SK-N-SH (cell line): ENCODE data around the gene THOC6. TPM values are rescaled to one million over a fixed set of nuclear protein-coding genes. Genes with fewer than 3 reads are reported as not detected.
A peak's percentile ranks its signal among the peaks of the same experiment; 100 is the strongest.

Experiments
- CTCF ChIA-PET: fragments of 300-600, 350-600 bp; formaldehyde crosslinking; extraction: SDS; loops from one replicate; lab custom pipeline; 2021; lab: Yijun Ruan, JAX
- POLR2A ChIA-PET: fragments of 350-600 bp; sonication (Branson Sonifier 250); formaldehyde crosslinking; extraction: SDS; loops from one replicate; lab custom pipeline; 2020; ENCODE audit warnings: antibody characterized with exemption, inconsistent platforms; lab: Yijun Ruan, JAX
- DNase-seq: peaks from one replicate; pipeline ENCODE4 v3.0.0; 2012
- H2AFZ ChIP-seq: fragments of 200-600 bp; sonication (generic); 2 replicates; pipeline ENCODE4 v1.8.1; 2016; ENCODE audit warnings: antibody characterized with exemption, mild to moderate bottlenecking, low read depth
- H3F3A ChIP-seq: fragments of 200-600 bp; sonication (generic); replicated peaks from 2 replicates; pipeline ENCODE3; 2016; ENCODE audit warnings: antibody characterized with exemption, mild to moderate bottlenecking; ENCODE audit not compliant: insufficient read depth
- H3K27ac ChIP-seq, 2 experiments: fragments of 200-500 bp in 1 of 2; fragments of 200-600 bp in 1 of 2; sonication (Bioruptor generic) in 1 of 2; sonication (generic), shearing (Covaris generic) in 1 of 2; 2 replicates each; pipeline versions ENCODE4 v1.5.1 to v1.6.1; 2014 to 2016; ENCODE audit warnings: low read depth in 2 of 2, inconsistent platforms in 1 of 2, low read length in 1 of 2, mild to moderate bottlenecking in 1 of 2, mixed read lengths in 1 of 2
- H3K27me3 ChIP-seq: fragments of 200-600 bp; sonication (generic), shearing (Covaris generic); 2 replicates; pipeline ENCODE4 v1.6.1; 2016; ENCODE audit warnings: mixed run types; ENCODE audit not compliant: insufficient read depth
- H3K36me3 ChIP-seq, 2 experiments: fragments of 200-500 bp in 1 of 2; fragments of 200-600 bp in 1 of 2; sonication (Bioruptor generic) in 1 of 2; sonication (generic) in 1 of 2; replicated peaks in 1 of 2; 2 replicates each; pipeline versions ENCODE3 to v1.5.1; 2014 to 2016; ENCODE audit warnings: low read length in 1 of 2, mild to moderate bottlenecking in 1 of 2; ENCODE audit not compliant: insufficient read depth in 2 of 2, control insufficient read depth in 1 of 2
- H3K4me1 ChIP-seq, 2 experiments: fragments of 200-500 bp in 1 of 2; fragments of 200-600 bp in 1 of 2; sonication (Bioruptor generic) in 1 of 2; sonication (generic), shearing (Covaris generic) in 1 of 2; 2 replicates each; pipeline versions ENCODE4 v1.5.1 to v1.6.1; 2014 to 2016; ENCODE audit warnings: low read depth in 1 of 2, low read length in 1 of 2, mixed run types in 1 of 2; ENCODE audit not compliant: insufficient read depth in 2 of 2, control insufficient read depth in 1 of 2
- H3K4me2 ChIP-seq: fragments of 200-600 bp; sonication (generic), shearing (Covaris generic); 2 replicates; pipeline ENCODE4 v1.6.1; 2017; ENCODE audit warnings: mixed run types
- H3K4me3 ChIP-seq, 2 experiments: fragments of 200-500 bp in 1 of 2; fragments of 200-600 bp in 1 of 2; sonication (Bioruptor generic) in 1 of 2; sonication (generic), shearing (Covaris generic) in 1 of 2; 2 replicates each; pipeline versions ENCODE4 v1.5.1 to v1.8.1; 2014 to 2016; ENCODE audit warnings: low read depth in 2 of 2, inconsistent platforms in 1 of 2, low read length in 1 of 2, mild to moderate bottlenecking in 1 of 2, mixed read lengths in 1 of 2, moderate library complexity in 1 of 2
- H3K79me2 ChIP-seq: fragments of 200-600 bp; sonication (generic); 2 replicates; pipeline ENCODE4 v1.8.1; 2017; ENCODE audit warnings: mild to moderate bottlenecking; ENCODE audit not compliant: insufficient read depth
- H3K9ac ChIP-seq: fragments of 200-600 bp; sonication (generic); 2 replicates; pipeline ENCODE4 v1.6.1; 2017; ENCODE audit warnings: mixed run types
- H3K9me2 ChIP-seq: fragments of 200-600 bp; sonication (generic); 2 replicates; pipeline ENCODE4 v1.6.1; 2017; ENCODE audit warnings: mixed run types
- H3K9me3 ChIP-seq: fragments of 200-600 bp; sonication (generic); 2 replicates; pipeline ENCODE4 v1.6.1; 2017; ENCODE audit warnings: mixed run types, mild to moderate bottlenecking, moderate library complexity
- H4K20me1 ChIP-seq: fragments of 200-600 bp; sonication (generic); 2 replicates; pipeline ENCODE4 v1.6.1; 2017; ENCODE audit warnings: mild to moderate bottlenecking, mixed run types; ENCODE audit not compliant: insufficient read depth
- CHD2 ChIP-seq: fragments of 150-350 bp; IDR thresholded peaks from 2 replicates; pipeline ENCODE4 v1.6.1; 2018; ENCODE audit warnings: low read length; ENCODE audit not compliant: partially characterized antibody
- ELF1 ChIP-seq: IDR thresholded peaks from 2 replicates; pipeline ENCODE4 v1.4.0; 2012
- FOXJ3 ChIP-seq: sonication (generic); formaldehyde crosslinking; IDR thresholded peaks from 2 replicates; pipeline ENCODE4 v1.5.1; 2020; ENCODE audit warnings: mild to moderate bottlenecking, missing genetic modification reagents
- GABPA ChIP-seq: IDR thresholded peaks from 2 replicates; pipeline ENCODE4 v1.4.0; 2012; ENCODE audit warnings: low read depth, mild to moderate bottlenecking
- GATA2 ChIP-seq: sonication (generic); formaldehyde crosslinking; IDR thresholded peaks from 2 replicates; pipeline ENCODE4 v1.5.0; 2020; ENCODE audit warnings: mild to moderate bottlenecking, missing genetic modification reagents
- MXI1 ChIP-seq: IDR thresholded peaks from 2 replicates; pipeline ENCODE4 v1.6.1; 2012; ENCODE audit warnings: mild to moderate bottlenecking, low read depth, low read length, improper control_type of control experiment
- POLR2AphosphoS5 ChIP-seq: IDR thresholded peaks from 2 replicates; pipeline ENCODE4 v1.6.1; 2012; ENCODE audit warnings: low read depth, low read length
- RAD21 ChIP-seq: IDR thresholded peaks from 2 replicates; pipeline ENCODE4 v1.6.1; 2012; ENCODE audit warnings: mild to moderate bottlenecking, low read length
- RFX5 ChIP-seq: IDR thresholded peaks from 2 replicates; pipeline ENCODE4 v1.6.1; 2012; ENCODE audit warnings: mild to moderate bottlenecking, improper control_type of control experiment, low read length
- RXRA ChIP-seq: IDR thresholded peaks from 2 replicates; pipeline ENCODE4 v1.4.0; 2012; ENCODE audit warnings: low read depth, mild to moderate bottlenecking, borderline replicate concordance
- TAF1 ChIP-seq: IDR thresholded peaks from 2 replicates; pipeline ENCODE4 v1.6.1; 2012; ENCODE audit warnings: low read depth, mild to moderate bottlenecking, low read length, moderate library complexity, borderline replicate concordance
- WGBS: methylation state at CpG from one replicate; pipeline ENCODE4 v1.1.6; 2017; ENCODE audit warnings: low lambda C conversion rate; 5-methylcytosine and 5-hydroxymethylcytosine counted together
- polyA plus RNA-seq, 3 experiments: library from polyadenylated mRNA; depleted of rRNA; stranded (reverse); fragments of >200 nt; gene quantifications; 2 replicates each; pipeline ENCODE4 v1.2.3, GENCODE V29; 2012
- TF ChIP-seq, protein P1 (sequence below): IDR thresholded peaks from 2 replicates; pipeline ENCODE4 v1.4.0; 2012; ENCODE audit warnings: low read depth
- TF ChIP-seq, protein P2 (sequence below): fragments of 150-350 bp; IDR thresholded peaks from 2 replicates; pipeline ENCODE4 v1.6.1; 2016; ENCODE audit warnings: mild to moderate bottlenecking, low read depth, low read length
- TF ChIP-seq, protein P3 (sequence below): fragments of 150-350 bp; IDR thresholded peaks from 2 replicates; pipeline ENCODE4 v1.6.1; 2017; ENCODE audit warnings: antibody characterized with exemption, low read length, low read depth, borderline replicate concordance
- TF ChIP-seq, protein P4 (sequence below): fragments of 200-600 bp; sonication (generic); IDR thresholded peaks from 2 replicates; pipeline ENCODE4 v1.6.1; 2017; ENCODE audit warnings: antibody characterized with exemption, mild to moderate bottlenecking, moderate library complexity
- TF ChIP-seq, protein P5 (sequence below): IDR thresholded peaks from 2 replicates; pipeline ENCODE4 v1.4.0; 2012; ENCODE audit warnings: low read depth, borderline replicate concordance

Gene THOC6
- polyA plus RNA-seq, 1 of the 3 experiments (the other 2 are of a cell fraction) = 37.7 TPM

DNA sequence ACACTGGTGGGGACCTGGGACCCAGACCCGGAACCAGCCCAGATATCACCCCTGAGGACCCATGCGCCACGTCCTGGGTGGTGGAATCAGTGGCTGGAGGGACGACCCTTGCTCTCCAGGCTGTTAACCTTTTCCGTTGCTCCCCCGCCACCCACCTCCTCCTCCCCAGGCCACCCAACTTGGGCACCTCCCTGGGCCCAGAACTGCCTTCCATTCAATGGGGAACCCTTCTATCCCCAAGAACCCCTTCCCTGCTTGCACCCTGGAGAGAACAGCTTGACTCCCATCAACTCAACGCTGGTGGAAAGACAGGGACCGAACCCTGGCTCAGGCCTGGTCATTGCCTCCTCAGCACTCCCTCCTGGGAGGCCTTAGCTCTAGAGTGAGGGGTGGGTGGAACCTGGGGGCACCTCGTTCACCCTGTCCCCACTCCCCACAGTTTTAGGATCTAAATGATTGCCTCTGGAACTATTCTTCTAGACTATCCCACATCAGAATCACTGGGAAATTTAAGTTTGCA is 35.9 kb downstream of the THOC6 start:
- 79% methylated on average over 8 of the region's 9 CpGs for WGBS
- Histone ChIP-seq H3F3A (no peaks in the 10 kb centered on the region), H3K4me1 (peaks cover 0 to 12% of the 10 kb centered on the region in 2 experiments; a peak in 1 of 4 replicates), H3K27ac (peak overlapping the region; percentile 53 to 72), H3K9ac (peak overlapping the region; percentile 84), H3K27me3 (no peaks in the 10 kb centered on the region), H3K36me3 (no peaks in the 10 kb centered on the region), H3K4me3 (peak overlapping the region; percentile 70 to 87), H3K9me2 (no peaks in the 10 kb centered on the region), H3K4me2 (peak overlapping the region; percentile 99), H2AFZ (peak overlapping the region; percentile 95), H3K79me2 (no peaks in the 10 kb centered on the region), H3K9me3 (no peaks in the 10 kb centered on the region), H4K20me1 (no peaks in the 10 kb centered on the region)
- TF ChIP-seq CHD2 = no peak
- CTCF ChIA-PET = interaction anchor here (0.6 to 4.1 kb wide), 31 partner anchors 9 to 145 kb away, joined by 3 to 63 read pairs (median 11); partner anchors contain the start of genes HCFC1R1, THOC6, ZNF213 and ZSCAN10
- DNase-seq = no peak
- POLR2A ChIA-PET = interaction anchor here (1.3 to 2.0 kb wide), 2 partner anchors 12 to 69 kb away, joined by 3 to 6 read pairs; no protein-coding TSS in a partner anchor

DNA sequence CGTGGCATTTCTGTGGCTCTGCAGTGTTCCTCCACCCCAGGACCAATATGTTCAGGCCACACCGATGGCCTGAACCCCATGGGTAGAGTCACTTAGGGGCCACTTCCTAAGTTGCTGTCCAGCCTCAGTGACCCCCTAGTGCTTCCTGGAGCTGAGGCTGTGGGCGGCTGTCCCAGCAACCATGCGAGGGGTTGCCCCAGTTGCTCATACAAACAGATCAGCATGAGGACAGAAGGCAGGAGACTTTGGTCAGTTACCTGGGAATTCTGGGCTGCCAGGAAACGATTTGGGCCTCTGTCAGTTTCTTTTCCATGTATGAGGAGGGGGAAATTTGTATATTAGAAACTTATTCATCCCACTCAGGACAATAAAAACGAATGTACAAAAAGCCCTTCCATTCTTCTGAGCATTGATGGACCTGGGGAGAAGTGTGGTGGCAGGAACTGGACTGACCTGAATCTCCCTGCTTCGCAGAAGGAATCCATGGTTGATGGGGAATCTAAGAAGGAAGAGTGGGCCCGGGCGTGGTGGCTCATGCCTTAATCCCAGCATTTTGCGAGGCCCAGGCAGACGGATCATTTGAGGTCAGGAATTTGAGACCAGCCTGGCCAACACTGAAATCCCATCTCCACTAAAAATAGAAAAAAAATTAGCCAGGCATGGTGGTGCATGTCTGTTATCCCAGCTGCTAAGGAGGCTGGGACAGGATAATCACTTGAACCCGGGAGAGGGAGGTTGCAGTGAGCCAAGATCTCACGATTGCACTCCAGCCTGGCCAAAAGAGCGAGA is 36.7 kb downstream of the THOC6 start:
- H3K9ac ChIP-seq = no peak overlapping the region
- H4K20me1 ChIP-seq = no peaks in the 10 kb centered on the region
- H3K9me2 ChIP-seq = no peaks in the 10 kb centered on the region
- H3K4me3 ChIP-seq = no peak overlapping the region
- no peaks in the 10 kb centered on the region for H3K79me2 ChIP-seq
- POLR2A ChIA-PET = no interaction called here
- H3K4me1 ChIP-seq = peaks cover 0 to 12% of the 10 kb centered on the region in 2 experiments; a peak in 1 of 4 replicates
- TF ChIP-seq, protein P1, sequence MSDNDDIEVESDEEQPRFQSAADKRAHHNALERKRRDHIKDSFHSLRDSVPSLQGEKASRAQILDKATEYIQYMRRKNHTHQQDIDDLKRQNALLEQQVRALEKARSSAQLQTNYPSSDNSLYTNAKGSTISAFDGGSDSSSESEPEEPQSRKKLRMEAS = no peak
- no peak for TF ChIP-seq RAD21
- no peak for TF ChIP-seq POLR2AphosphoS5
- TF ChIP-seq GABPA = no peak
- no peak for TF ChIP-seq RXRA
- TF ChIP-seq MXI1 = no peak
- TF ChIP-seq FOXJ3 (CRISPR knock-in tag) = no peak
- TF ChIP-seq, protein P2, sequence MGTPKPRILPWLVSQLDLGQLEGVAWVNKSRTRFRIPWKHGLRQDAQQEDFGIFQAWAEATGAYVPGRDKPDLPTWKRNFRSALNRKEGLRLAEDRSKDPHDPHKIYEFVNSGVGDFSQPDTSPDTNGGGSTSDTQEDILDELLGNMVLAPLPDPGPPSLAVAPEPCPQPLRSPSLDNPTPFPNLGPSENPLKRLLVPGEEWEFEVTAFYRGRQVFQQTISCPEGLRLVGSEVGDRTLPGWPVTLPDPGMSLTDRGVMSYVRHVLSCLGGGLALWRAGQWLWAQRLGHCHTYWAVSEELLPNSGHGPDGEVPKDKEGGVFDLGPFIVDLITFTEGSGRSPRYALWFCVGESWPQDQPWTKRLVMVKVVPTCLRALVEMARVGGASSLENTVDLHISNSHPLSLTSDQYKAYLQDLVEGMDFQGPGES = no peak
- TF ChIP-seq RFX5 = no peak
- TF ChIP-seq, protein P3, sequence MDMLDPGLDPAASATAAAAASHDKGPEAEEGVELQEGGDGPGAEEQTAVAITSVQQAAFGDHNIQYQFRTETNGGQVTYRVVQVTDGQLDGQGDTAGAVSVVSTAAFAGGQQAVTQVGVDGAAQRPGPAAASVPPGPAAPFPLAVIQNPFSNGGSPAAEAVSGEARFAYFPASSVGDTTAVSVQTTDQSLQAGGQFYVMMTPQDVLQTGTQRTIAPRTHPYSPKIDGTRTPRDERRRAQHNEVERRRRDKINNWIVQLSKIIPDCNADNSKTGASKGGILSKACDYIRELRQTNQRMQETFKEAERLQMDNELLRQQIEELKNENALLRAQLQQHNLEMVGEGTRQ = no peak
- no peak for TF ChIP-seq ELF1
- TF ChIP-seq CHD2 = no peak
- no peak for TF ChIP-seq TAF1
- TF ChIP-seq GATA2 (CRISPR knock-in tag) = no peak
- TF ChIP-seq, protein P4, sequence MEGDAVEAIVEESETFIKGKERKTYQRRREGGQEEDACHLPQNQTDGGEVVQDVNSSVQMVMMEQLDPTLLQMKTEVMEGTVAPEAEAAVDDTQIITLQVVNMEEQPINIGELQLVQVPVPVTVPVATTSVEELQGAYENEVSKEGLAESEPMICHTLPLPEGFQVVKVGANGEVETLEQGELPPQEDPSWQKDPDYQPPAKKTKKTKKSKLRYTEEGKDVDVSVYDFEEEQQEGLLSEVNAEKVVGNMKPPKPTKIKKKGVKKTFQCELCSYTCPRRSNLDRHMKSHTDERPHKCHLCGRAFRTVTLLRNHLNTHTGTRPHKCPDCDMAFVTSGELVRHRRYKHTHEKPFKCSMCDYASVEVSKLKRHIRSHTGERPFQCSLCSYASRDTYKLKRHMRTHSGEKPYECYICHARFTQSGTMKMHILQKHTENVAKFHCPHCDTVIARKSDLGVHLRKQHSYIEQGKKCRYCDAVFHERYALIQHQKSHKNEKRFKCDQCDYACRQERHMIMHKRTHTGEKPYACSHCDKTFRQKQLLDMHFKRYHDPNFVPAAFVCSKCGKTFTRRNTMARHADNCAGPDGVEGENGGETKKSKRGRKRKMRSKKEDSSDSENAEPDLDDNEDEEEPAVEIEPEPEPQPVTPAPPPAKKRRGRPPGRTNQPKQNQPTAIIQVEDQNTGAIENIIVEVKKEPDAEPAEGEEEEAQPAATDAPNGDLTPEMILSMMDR = no peak
- TF ChIP-seq, protein P5, sequence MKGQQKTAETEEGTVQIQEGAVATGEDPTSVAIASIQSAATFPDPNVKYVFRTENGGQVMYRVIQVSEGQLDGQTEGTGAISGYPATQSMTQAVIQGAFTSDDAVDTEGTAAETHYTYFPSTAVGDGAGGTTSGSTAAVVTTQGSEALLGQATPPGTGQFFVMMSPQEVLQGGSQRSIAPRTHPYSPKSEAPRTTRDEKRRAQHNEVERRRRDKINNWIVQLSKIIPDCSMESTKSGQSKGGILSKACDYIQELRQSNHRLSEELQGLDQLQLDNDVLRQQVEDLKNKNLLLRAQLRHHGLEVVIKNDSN = no peak
- H3K27ac ChIP-seq = no peak overlapping the region
- WGBS = 85% methylated on average over 14 of the region's 14 CpGs
- H3F3A ChIP-seq = no peaks in the 10 kb centered on the region
- no peak overlapping the region for H2AFZ ChIP-seq
- DNase-seq = no peak
- CTCF ChIA-PET = interaction anchor here (1.0 to 4.1 kb wide), 15 partner anchors 12 to 110 kb away, joined by 3 to 63 read pairs (median 23); partner anchors contain the start of genes ZNF213 and ZSCAN10
- H3K9me3 ChIP-seq = no peaks in the 10 kb centered on the region
- no peaks in the 10 kb centered on the region for H3K27me3 ChIP-seq
- no peak overlapping the region for H3K4me2 ChIP-seq
- no peaks in the 10 kb centered on the region for H3K36me3 ChIP-seq
